Nephron progenitor cell (in vitro differentiated cells): ENCODE measurements around the gene UTP4.
A peak's percentile ranks its signal among the peaks of the same experiment; 100 is the strongest.

Source experiments
- DNase-seq: peaks from one replicate; pipeline ENCODE4 v3.0.0; 2021
- H3K27ac Mint-ChIP-seq: 2 replicates; pipeline ENCODE4 v1.8.0; 2021; ENCODE audit warnings: mild to moderate bottlenecking, moderate library complexity, mixed read lengths
- H3K27me3 Mint-ChIP-seq: 2 replicates; pipeline ENCODE4 v1.8.0; 2021; ENCODE audit warnings: mild to moderate bottlenecking, low read depth, mixed read lengths; ENCODE audit not compliant: poor library complexity
- H3K36me3 Mint-ChIP-seq: 2 replicates; pipeline ENCODE4 v1.8.0; 2021; ENCODE audit warnings: low read depth, mixed read lengths
- H3K4me1 Mint-ChIP-seq: 2 replicates; pipeline ENCODE4 v1.8.0; 2021; ENCODE audit warnings: mixed read lengths
- H3K4me3 Mint-ChIP-seq: 2 replicates; pipeline ENCODE4 v1.8.0; 2021; ENCODE audit warnings: mild to moderate bottlenecking, moderate library complexity, mixed read lengths
- H3K9me3 Mint-ChIP-seq: 2 replicates; pipeline ENCODE4 v1.8.0; 2021; ENCODE audit warnings: mild to moderate bottlenecking, moderate library complexity, mixed read lengths
- TF ChIP-seq, protein P1 (sequence below): fragments of 200-600 bp; sonication (generic); IDR thresholded peaks from 2 replicates; pipeline ENCODE4 v1.5.0; 2021; ENCODE audit warnings: antibody characterized with exemption

Gene UTP4

GRCh38 chr16:69195369-69196029 is 63.0 kb downstream of the UTP4 start:
- no peak overlapping the region for H3K27ac Mint-ChIP-seq
- H3K4me1 Mint-ChIP-seq: peaks cover 5% of the 10 kb centered on the region
- H3K4me3 Mint-ChIP-seq: no peak overlapping the region
- H3K36me3 Mint-ChIP-seq: peaks cover 12% of the 10 kb centered on the region
- TF ChIP-seq, protein P1, sequence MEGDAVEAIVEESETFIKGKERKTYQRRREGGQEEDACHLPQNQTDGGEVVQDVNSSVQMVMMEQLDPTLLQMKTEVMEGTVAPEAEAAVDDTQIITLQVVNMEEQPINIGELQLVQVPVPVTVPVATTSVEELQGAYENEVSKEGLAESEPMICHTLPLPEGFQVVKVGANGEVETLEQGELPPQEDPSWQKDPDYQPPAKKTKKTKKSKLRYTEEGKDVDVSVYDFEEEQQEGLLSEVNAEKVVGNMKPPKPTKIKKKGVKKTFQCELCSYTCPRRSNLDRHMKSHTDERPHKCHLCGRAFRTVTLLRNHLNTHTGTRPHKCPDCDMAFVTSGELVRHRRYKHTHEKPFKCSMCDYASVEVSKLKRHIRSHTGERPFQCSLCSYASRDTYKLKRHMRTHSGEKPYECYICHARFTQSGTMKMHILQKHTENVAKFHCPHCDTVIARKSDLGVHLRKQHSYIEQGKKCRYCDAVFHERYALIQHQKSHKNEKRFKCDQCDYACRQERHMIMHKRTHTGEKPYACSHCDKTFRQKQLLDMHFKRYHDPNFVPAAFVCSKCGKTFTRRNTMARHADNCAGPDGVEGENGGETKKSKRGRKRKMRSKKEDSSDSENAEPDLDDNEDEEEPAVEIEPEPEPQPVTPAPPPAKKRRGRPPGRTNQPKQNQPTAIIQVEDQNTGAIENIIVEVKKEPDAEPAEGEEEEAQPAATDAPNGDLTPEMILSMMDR: no peak
- DNase-seq: no peak
- H3K27me3 Mint-ChIP-seq: no peaks in the 10 kb centered on the region
- H3K9me3 Mint-ChIP-seq: no peaks in the 10 kb centered on the region

DNA sequence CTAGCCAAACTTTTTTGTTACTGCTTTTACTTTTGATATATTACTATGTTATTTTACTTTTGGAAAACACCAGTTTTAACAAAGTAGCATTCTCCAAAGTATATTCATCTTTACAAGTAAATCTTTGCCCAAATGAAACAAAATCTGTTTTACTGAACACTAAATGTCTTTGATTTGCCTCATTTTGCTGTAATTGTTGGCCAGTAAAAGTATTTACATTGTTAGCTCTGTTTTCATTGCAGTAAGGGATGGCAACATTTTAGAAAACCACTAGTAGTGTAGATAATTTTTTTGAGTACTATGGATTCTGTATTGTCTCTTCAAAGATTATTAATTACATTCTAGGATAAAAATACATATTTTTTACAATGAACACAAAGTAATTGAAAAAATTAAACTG is 65.1 kb downstream of the UTP4 start:
- no peak overlapping the region for H3K27ac Mint-ChIP-seq
- peaks cover 5% of the 10 kb centered on the region for H3K27me3 Mint-ChIP-seq
- H3K4me3 Mint-ChIP-seq: no peak overlapping the region
- H3K4me1 Mint-ChIP-seq: peaks cover 11% of the 10 kb centered on the region
- H3K9me3 Mint-ChIP-seq: no peaks in the 10 kb centered on the region
- no peak for DNase-seq
- TF ChIP-seq, protein P1: no peak
- H3K36me3 Mint-ChIP-seq: peaks cover 4% of the 10 kb centered on the region

DNA sequence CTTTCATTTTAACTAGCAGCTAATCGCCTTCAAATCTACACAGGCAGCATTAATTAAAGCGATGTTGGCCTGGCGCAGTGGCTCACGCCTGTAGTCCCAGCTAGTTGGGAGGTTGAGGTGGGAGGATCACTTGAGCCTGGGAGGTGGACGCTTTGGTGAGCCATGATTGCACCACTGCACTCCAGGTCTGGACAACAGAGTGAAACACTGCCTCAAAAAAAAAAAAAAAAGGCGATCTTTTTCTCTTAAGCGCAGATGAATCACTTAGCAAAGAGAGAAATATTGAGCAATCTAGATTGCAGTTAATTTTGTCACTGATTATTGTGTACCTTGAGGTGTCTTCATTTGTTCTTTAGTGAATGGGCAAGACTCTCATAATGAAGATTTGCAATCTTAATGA is 66.9 kb downstream of the UTP4 start:
- no peak for DNase-seq
- Mint-ChIP-seq H3K27me3 (peaks cover 5% of the 10 kb centered on the region), H3K27ac (no peak overlapping the region), H3K4me3 (no peak overlapping the region), H3K9me3 (no peaks in the 10 kb centered on the region), H3K36me3 (peaks cover 8% of the 10 kb centered on the region), H3K4me1 (peaks cover 11% of the 10 kb centered on the region)
- TF ChIP-seq, protein P1: no peak

GRCh38 chr16:69201291-69201690 is 68.8 kb downstream of the UTP4 start:
- H3K9me3 Mint-ChIP-seq: no peaks in the 10 kb centered on the region
- TF ChIP-seq, protein P1: no peak
- H3K36me3 Mint-ChIP-seq: peaks cover 13% of the 10 kb centered on the region
- H3K27ac Mint-ChIP-seq: peak overlapping the region; percentile 98
- H3K27me3 Mint-ChIP-seq: peaks cover 5% of the 10 kb centered on the region
- DNase-seq: no peak
- H3K4me1 Mint-ChIP-seq: peaks cover 11% of the 10 kb centered on the region
- H3K4me3 Mint-ChIP-seq: no peak overlapping the region

- Mint-ChIP-seq H3K4me3 (no peak overlapping the region), H3K27ac (peak overlapping the region; percentile 98), H3K27me3 (peaks cover 5% of the 10 kb centered on the region), H3K4me1 (peaks cover 11% of the 10 kb centered on the region), H3K36me3 (peaks cover 13% of the 10 kb centered on the region), H3K9me3 (no peaks in the 10 kb centered on the region)
- TF ChIP-seq, protein P1: no peak
- no peak for DNase-seq
These were observed 69.3 kb downstream of the UTP4 start for GRCh38 chr16:69201787-69202186.

DNA sequence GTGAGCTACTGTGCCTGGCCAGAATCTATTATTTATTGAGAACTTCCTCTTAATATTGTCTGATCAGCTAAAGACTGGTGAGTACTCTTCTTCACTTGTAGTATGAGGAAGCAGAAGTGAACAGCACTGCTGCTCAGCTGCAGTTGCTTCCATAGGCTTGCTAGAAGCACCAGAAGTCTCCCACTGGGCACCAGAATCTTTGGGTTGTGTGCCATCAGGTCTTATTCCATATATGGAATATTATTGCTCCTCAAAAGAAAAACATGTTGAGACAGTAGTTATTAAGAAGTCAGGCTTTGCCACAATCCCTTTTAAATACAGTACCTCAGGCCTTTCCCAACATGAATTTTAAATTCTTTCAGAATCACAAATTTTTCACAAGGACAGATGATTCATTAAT is 71.7 kb downstream of the UTP4 start:
- Mint-ChIP-seq H3K9me3 (peaks cover 3% of the 10 kb centered on the region), H3K27ac (no peak overlapping the region), H3K27me3 (peaks cover 7% of the 10 kb centered on the region), H3K36me3 (peaks cover 14% of the 10 kb centered on the region), H3K4me1 (peaks cover 11% of the 10 kb centered on the region), H3K4me3 (no peak overlapping the region)
- TF ChIP-seq, protein P1: no peak
- no peak for DNase-seq
